SK-N-MC (cell line): ENCODE data around the gene ABI3BP.

Source experiments
- DNase-seq: peaks from one replicate; pipeline ENCODE4 v3.0.0-alpha.2; 2011; ENCODE audit warnings: low read depth, low spot score
- H3K27ac ChIP-seq: fragments of 200-600 bp; sonication (generic); 2 replicates; pipeline ENCODE4 v1.5.1; 2016; ENCODE audit warnings: mixed run types
- H3K36me3 ChIP-seq: fragments of 200-600 bp; sonication (generic); 2 replicates; pipeline ENCODE4 v1.6.1; 2017; ENCODE audit warnings: antibody characterized with exemption, low read length, mixed read lengths; ENCODE audit not compliant: insufficient read depth
- H3K4me3 ChIP-seq: fragments of 200-600 bp; sonication (generic); 2 replicates; pipeline ENCODE4 v1.5.1; 2016
- H3K9ac ChIP-seq: fragments of 200-600 bp; sonication (generic); 2 replicates; pipeline ENCODE4 v1.8.0; 2017; ENCODE audit warnings: mixed run types, mixed read lengths; ENCODE audit not compliant: insufficient read length
- H3K9me3 ChIP-seq: fragments of 200-600 bp; sonication (generic); 2 replicates; pipeline ENCODE4 v1.6.1; 2017; ENCODE audit warnings: low read depth, mild to moderate bottlenecking, antibody characterized with exemption, low read length, moderate library complexity, mixed read lengths
- EZH2 ChIP-seq: fragments of 200-600 bp; sonication (generic); IDR thresholded peaks from one replicate; pipeline ENCODE4 v1.6.1; 2017; ENCODE audit warnings: antibody characterized with exemption
- FOXP2 ChIP-seq: optimal IDR thresholded peaks from 2 replicates; pipeline ENCODE3; 2011; ENCODE audit warnings: mild to moderate bottlenecking, moderate library complexity; ENCODE audit not compliant: insufficient read depth; ENCODE audit errors: extremely low read length, control extremely low read depth
- POLR2AphosphoS5 ChIP-seq: IDR thresholded peaks from 2 replicates; pipeline ENCODE4 v1.6.1; 2012; ENCODE audit warnings: mild to moderate bottlenecking, low read depth, low read length, borderline replicate concordance

Gene ABI3BP

GRCh38 chr3:100756441-100756840, 236.8 kb downstream of the ABI3BP start:
- Histone ChIP-seq H3K9me3 (no peaks in the 10 kb centered on the region), H3K9ac (no peak overlapping the region), H3K36me3 (peaks cover 36% of the 10 kb centered on the region), H3K27ac (no peak overlapping the region), H3K4me3 (no peak overlapping the region)
- no peak for DNase-seq
- TF ChIP-seq FOXP2 (no peak), EZH2 (no peak), POLR2AphosphoS5 (no peak)

GRCh38 chr3:100754563-100755334, 238.5 kb downstream of the ABI3BP start:
- H3K36me3 ChIP-seq = peaks cover 52% of the 10 kb centered on the region

GRCh38 chr3:100753846-100754245, 239.4 kb downstream of the ABI3BP start:
- Histone ChIP-seq H3K9me3 (no peaks in the 10 kb centered on the region), H3K36me3 (peaks cover 61% of the 10 kb centered on the region), H3K9ac (no peak overlapping the region), H3K4me3 (no peak overlapping the region), H3K27ac (peak overlapping the region; percentile 5; the same call in 1 of the 2 replicates)
- TF ChIP-seq POLR2AphosphoS5 = no peak
- TF ChIP-seq EZH2 = no peak
- no peak for DNase-seq

More at GRCh38 chr3:100754563-100755334, 238.5 kb downstream of the ABI3BP start:
- Histone ChIP-seq H3K4me3 (no peak overlapping the region), H3K27ac (0 out of 2 replicates have a peak overlapping the region, but pooled peaks have one; percentile 5), H3K9ac (no peak overlapping the region), H3K9me3 (no peaks in the 10 kb centered on the region)
- TF ChIP-seq POLR2AphosphoS5 (no peak), EZH2 (no peak), FOXP2 (no peak)
- DNase-seq = no peak

GRCh38 chr3:100748967-100749366, 244.3 kb downstream of the ABI3BP start:
- Histone ChIP-seq H3K4me3 (no peak overlapping the region), H3K27ac (no peak overlapping the region), H3K36me3 (peaks cover 95% of the 10 kb centered on the region), H3K9me3 (no peaks in the 10 kb centered on the region), H3K9ac (no peak overlapping the region)
- no peak for TF ChIP-seq EZH2
- no peak for TF ChIP-seq POLR2AphosphoS5
- TF ChIP-seq FOXP2 = no peak
- no peak for DNase-seq

GRCh38 chr3:100748220-100748619, 245.0 kb downstream of the ABI3BP start:
- TF ChIP-seq EZH2 (no peak), POLR2AphosphoS5 (no peak), FOXP2 (no peak)
- no peak overlapping the region for H3K9ac ChIP-seq
- peaks cover 96% of the 10 kb centered on the region for H3K36me3 ChIP-seq
- H3K27ac ChIP-seq = no peak overlapping the region
- H3K4me3 ChIP-seq = no peak overlapping the region
- DNase-seq = no peak
- H3K9me3 ChIP-seq = no peaks in the 10 kb centered on the region

GRCh38 chr3:100746092-100746491, 247.1 kb downstream of the ABI3BP start:
- no peaks in the 10 kb centered on the region for H3K9me3 ChIP-seq
- peaks cover 94% of the 10 kb centered on the region for H3K36me3 ChIP-seq
- TF ChIP-seq EZH2 (no peak), POLR2AphosphoS5 (no peak), FOXP2 (no peak)
- no peak overlapping the region for H3K4me3 ChIP-seq
- no peak overlapping the region for H3K27ac ChIP-seq
- DNase-seq = no peak
- no peak overlapping the region for H3K9ac ChIP-seq

- Histone ChIP-seq H3K9ac (no peak overlapping the region), H3K27ac (no peak overlapping the region), H3K9me3 (no peaks in the 10 kb centered on the region), H3K4me3 (no peak overlapping the region), H3K36me3 (peaks cover 94% of the 10 kb centered on the region)
- DNase-seq = no peak
- TF ChIP-seq FOXP2 (no peak), POLR2AphosphoS5 (no peak), EZH2 (no peak)
These were observed 247.6 kb downstream of the ABI3BP start for GRCh38 chr3:100745617-100746016.

- no peak overlapping the region for H3K27ac ChIP-seq
- no peak for DNase-seq
- peaks cover 96% of the 10 kb centered on the region for H3K36me3 ChIP-seq
These were observed 248.6 kb downstream of the ABI3BP start for GRCh38 chr3:100744671-100745070.

GRCh38 chr3:100743535-100743934, 249.7 kb downstream of the ABI3BP start:
- H3K9me3 ChIP-seq = no peaks in the 10 kb centered on the region
- H3K36me3 ChIP-seq = peaks cover 96% of the 10 kb centered on the region
- H3K27ac ChIP-seq = no peak overlapping the region
- no peak overlapping the region for H3K4me3 ChIP-seq
- no peak overlapping the region for H3K9ac ChIP-seq
- no peak for DNase-seq
- no peak for TF ChIP-seq POLR2AphosphoS5
- no peak for TF ChIP-seq FOXP2

More at GRCh38 chr3:100744671-100745070, 248.6 kb downstream of the ABI3BP start:
- no peak overlapping the region for H3K9ac ChIP-seq
- no peaks in the 10 kb centered on the region for H3K9me3 ChIP-seq
- no peak overlapping the region for H3K4me3 ChIP-seq
- TF ChIP-seq FOXP2 (no peak), EZH2 (no peak), POLR2AphosphoS5 (no peak)
